Measurements from ENCODE around the gene DOK4. TPM values are rescaled to one million over a fixed set of nuclear protein-coding genes. Genes with fewer than 3 reads are reported as not detected.
A peak's percentile ranks its signal among the peaks of the same experiment; 100 is the strongest.

Gene DOK4
- total RNA-seq, 1 donor = 40.2 TPM

- no peak for TF ChIP-seq CTCF (IDR thresholded peaks at IDR 0.05; ENCODE audit: insufficient read depth, low read depth, low read length)
- no peak for DNase-seq (ENCODE audit: low read depth)
- H3K4me3 ChIP-seq (ENCODE audit: low read depth, low read length) = no peak overlapping the region
Observed at GRCh38 chr16:57493767-57494166, 7.5 kb upstream of the DOK4 start.

GRCh38 chr16:57489229-57489628 is 2.9 kb upstream of the DOK4 start:
- no peak for DNase-seq (ENCODE audit: low read depth)
- H3K4me3 ChIP-seq (ENCODE audit: low read depth, low read length) = no peak overlapping the region
- no peak for TF ChIP-seq CTCF (IDR thresholded peaks at IDR 0.05; ENCODE audit: insufficient read depth, low read depth, low read length)

GRCh38 chr16:57486858-57487834 is 853 bp upstream of the DOK4 start:
- no peak for DNase-seq (ENCODE audit: low read depth)
- peak overlapping the region; percentile 90 for H3K4me3 ChIP-seq (ENCODE audit: low read depth, low read length)
- no peak for TF ChIP-seq CTCF (IDR thresholded peaks at IDR 0.05; ENCODE audit: insufficient read depth, low read depth, low read length)

GRCh38 chr16:57485091-57485915 is 990 bp downstream of the DOK4 start:
- DNase-seq (ENCODE audit: low read depth) = no peak
- peak overlapping the region; percentile 90 for H3K4me3 ChIP-seq (ENCODE audit: low read depth, low read length)
- TF ChIP-seq CTCF (IDR thresholded peaks at IDR 0.05; ENCODE audit: insufficient read depth, low read depth, low read length) = no peak

- no peak for DNase-seq (ENCODE audit: low read depth)
- TF ChIP-seq CTCF (IDR thresholded peaks at IDR 0.05; ENCODE audit: insufficient read depth, low read depth, low read length) = no peak
- H3K4me3 ChIP-seq (ENCODE audit: low read depth, low read length) = no peak overlapping the region
Observed at GRCh38 chr16:57484515-57485005, 1.7 kb downstream of the DOK4 start.

- no peak overlapping the region for H3K4me3 ChIP-seq (ENCODE audit: low read depth, low read length)
- no peak for DNase-seq (ENCODE audit: low read depth)
- no peak for TF ChIP-seq CTCF (IDR thresholded peaks at IDR 0.05; ENCODE audit: insufficient read depth, low read depth, low read length)
Observed at GRCh38 chr16:57483725-57484514, 2.4 kb downstream of the DOK4 start.
